Psoas muscle (tissue), 8 donors: ENCODE data around the gene ZCCHC2. TPM values are rescaled to one million over a fixed set of nuclear protein-coding genes. Genes with fewer than 3 reads are reported as not detected.

Source experiments
- ATAC-seq, 4 donors: fragments of 200-7000 bp; cut with Tn5 transposase; one replicate each; pipeline ENCODE4 v1.9.1; 2020; ENCODE audit warnings: moderate library complexity in 3 of 4, mild to moderate bottlenecking in 2 of 4
- DNase-seq, 2 donors: peaks; one replicate each; pipeline ENCODE4 v3.0.0-alpha.2; 2020
- H3K27ac ChIP-seq: fragments of 200-600 bp; one replicate; pipeline ENCODE4 v1.8.0; 2022
- H3K27me3 ChIP-seq, 3 donors: fragments of 200-600 bp in 1 of 3; one replicate each; pipeline versions ENCODE4 v1.6.1 to v1.8.0; 2013 to 2022; ENCODE audit warnings: low read length in 2 of 3, mild to moderate bottlenecking in 2 of 3, moderate library complexity in 1 of 3; ENCODE audit not compliant: insufficient read depth in 3 of 3
- H3K36me3 ChIP-seq, 2 donors: fragments of 200-600 bp in 1 of 2; one replicate each; pipeline versions ENCODE4 v1.6.1 to v1.8.0; 2013 to 2022; ENCODE audit warnings: low read depth in 1 of 2, mild to moderate bottlenecking in 1 of 2, moderate library complexity in 1 of 2; ENCODE audit not compliant: insufficient read depth in 1 of 2
- H3K4me1 ChIP-seq: fragments of 200-600 bp; one replicate; pipeline ENCODE4 v1.8.0; 2022
- H3K4me3 ChIP-seq: fragments of 200-600 bp; one replicate; pipeline ENCODE4 v1.8.0; 2022; ENCODE audit warnings: mild to moderate bottlenecking
- H3K9me3 ChIP-seq: fragments of 200-600 bp; one replicate; pipeline ENCODE4 v1.8.0; 2022
- CTCF ChIP-seq: fragments of 200-600 bp; IDR thresholded peaks from one replicate; pipeline ENCODE4 v1.8.0; 2022; ENCODE audit warnings: antibody characterized with exemption
- WGBS, 3 donors: extraction: QIAGEN DNeasy Blood & Tissue Kit; methylation state at CpG; one replicate each; pipeline versions ENCODE4 v1.1.6 to v1.1.7; 2013; 5-methylcytosine and 5-hydroxymethylcytosine counted together
- intact Hi-C, 2 donors: fragments of 100-400 bp; cut with DNase I; formaldehyde crosslinking; loops; one replicate each; pipeline versions ENCODE4 v1.11.0 to v1.14.2; 2022
- polyA plus RNA-seq, 3 donors: library from polyadenylated mRNA; stranded (reverse); fragments of 200-250 nt; gene quantifications; one replicate each; pipeline ENCODE4 v1.2.3, GENCODE V29; 2013
- total RNA-seq, 4 donors: library from RNA; stranded (reverse); fragmentation: NEBNext Ultra II Directional in 2 of 4; extraction: Animal tissue kit (Norgen Biotek cat#: 25700) in 2 of 4; gene quantifications; one replicate each; pipeline versions ENCODE4 v1.2.1 to v1.2.4, GENCODE V29; 2021 to 2023
- donor health status: healthy with polysubstance abuse.
- donor health status: DM: no; HTN: no; CAD: no; lungs with moderate emphysema.
- donor health status: Bipolar disorder and iron deficiency.
- donor health status: healthy.
- donor health status: DM: yes; HTN: yes; CAD: no.
- donor health status: DM: no; HTN: no; CAD: no.
- donor health status: DM: no; HTN: no; CAD: no.
- donor health status: DM: yes; HTN: yes; CAD: no.

The ZCCHC2 gene
- total and polyA plus RNA-seq, 7 donors, result 4.0 to 41.8 (median 28.8) TPM

GRCh38 chr18:62607708-62608428, 85.0 kb downstream of the ZCCHC2 start:
- 94 to 97% (median 97%) methylated on average over 9 of the region's 9 CpGs for WGBS, 3 donors
- Histone ChIP-seq H3K9me3 (no peaks in the 10 kb centered on the region), H3K36me3 (no peaks in the 10 kb centered on the region), H3K4me3 (no peak overlapping the region), H3K27me3 (peaks cover 0 to 15% (median 8%) of the 10 kb centered on the region in 3 donors), H3K4me1 (peaks cover 5% of the 10 kb centered on the region), H3K27ac (no peak overlapping the region)
- no peak for TF ChIP-seq CTCF
- no peak for ATAC-seq
- intact Hi-C loops, result no loop called here
- DNase-seq, result no peak

- no peak for ATAC-seq
- H3K9me3 ChIP-seq, result no peaks in the 10 kb centered on the region
- no peaks in the 10 kb centered on the region for H3K36me3 ChIP-seq
- peaks cover 5% of the 10 kb centered on the region for H3K4me1 ChIP-seq
- TF ChIP-seq CTCF, result no peak
- H3K27ac ChIP-seq, result no peak overlapping the region
- 75 to 89% (median 81%) methylated on average over 2 of the region's 2 CpGs for WGBS, 3 donors
- no peak overlapping the region for H3K4me3 ChIP-seq
- intact Hi-C loops, result no loop called here
- DNase-seq, result no peak
- peaks cover 0 to 15% (median 2%) of the 10 kb centered on the region in 3 donors for H3K27me3 ChIP-seq
Observed at GRCh38 chr18:62609764-62610163, 86.9 kb downstream of the ZCCHC2 start.

GRCh38 chr18:62610351-62610700, 87.5 kb downstream of the ZCCHC2 start:
- Histone ChIP-seq H3K27ac (no peak overlapping the region), H3K36me3 (no peaks in the 10 kb centered on the region), H3K4me1 (peaks cover 5% of the 10 kb centered on the region), H3K27me3 (peaks cover 0 to 15% (median 2%) of the 10 kb centered on the region in 3 donors), H3K9me3 (no peaks in the 10 kb centered on the region), H3K4me3 (no peak overlapping the region)
- intact Hi-C loops, result no loop called here
- 46 to 54% (median 48%) methylated on average over 3 of the region's 3 CpGs for WGBS, 3 donors
- no peak for TF ChIP-seq CTCF
- DNase-seq, result no peak
- no peak for ATAC-seq

GRCh38 chr18:62610701-62611411, 88.0 kb downstream of the ZCCHC2 start:
- no peaks in the 10 kb centered on the region for H3K36me3 ChIP-seq
- H3K27ac ChIP-seq, result no peak overlapping the region
- H3K4me3 ChIP-seq, result peak overlapping the region; percentile 46
- peaks cover 5% of the 10 kb centered on the region for H3K4me1 ChIP-seq
- DNase-seq (no peak), ATAC-seq (peak in 3 of 4 donors; percentile 10 to 45 (median 37))
- intact Hi-C loops, result no loop called here
- WGBS, 3 donors, result 18 to 31% (median 22%) methylated on average over 24 of the region's 24 CpGs
- peaks cover 0 to 18% (median 2%) of the 10 kb centered on the region in 3 donors for H3K27me3 ChIP-seq
- H3K9me3 ChIP-seq, result no peaks in the 10 kb centered on the region
- no peak for TF ChIP-seq CTCF
